Heart left ventricle (tissue), 16 donors: Measurements from ENCODE around the gene SPESP1. TPM values are rescaled to one million over a fixed set of nuclear protein-coding genes. Genes with fewer than 3 reads are reported as not detected.
A peak's percentile ranks its signal among the peaks of the same experiment; 100 is the strongest.

Experiments used
- ATAC-seq, 4 donors: fragments of 200-7000 bp; cut with Tn5 transposase; one replicate each; pipeline ENCODE4 v1.9.1; 2020 to 2022; ENCODE audit warnings: moderate library complexity in 4 of 4, mild to moderate bottlenecking in 3 of 4, moderate number of reproducible peaks in 1 of 4
- DNase-seq, 5 donors: peaks; one replicate each; pipeline ENCODE4 v3.0.0-alpha.2; 2020
- H3K27ac ChIP-seq, 12 donors: fragments of 200-600 bp; sonication (generic) in 4 of 12; one replicate each; pipeline versions ENCODE4 v1.5.0 to v1.8.0; 2016 to 2022; ENCODE audit warnings: mild to moderate bottlenecking in 2 of 12
- H3K27me3 ChIP-seq, 9 donors: fragments of 200-600 bp; sonication (generic) in 2 of 9; one replicate each; pipeline versions ENCODE4 v1.5.1 to v1.8.0; 2016 to 2022; ENCODE audit warnings: mild to moderate bottlenecking in 3 of 9
- H3K36me3 ChIP-seq, 9 donors: fragments of 200-600 bp; sonication (generic) in 2 of 9; one replicate each; pipeline versions ENCODE4 v1.5.0 to v1.8.0; 2018 to 2022; ENCODE audit warnings: mild to moderate bottlenecking in 2 of 9
- H3K4me1 ChIP-seq, 12 donors: fragments of 200-600 bp; sonication (generic) in 4 of 12; one replicate each; pipeline versions ENCODE4 v1.5.0 to v1.8.0; 2016 to 2022; ENCODE audit warnings: mild to moderate bottlenecking in 3 of 12
- H3K4me3 ChIP-seq, 12 donors: fragments of 200-600 bp; sonication (generic) in 4 of 12; one replicate each; pipeline versions ENCODE4 v1.5.0 to v1.8.0; 2017 to 2022; ENCODE audit warnings: mild to moderate bottlenecking in 9 of 12, moderate library complexity in 4 of 12
- H3K9me3 ChIP-seq, 12 donors: fragments of 200-600 bp; sonication (generic) in 4 of 12; one replicate each; pipeline versions ENCODE4 v1.5.0 to v1.8.0; 2016 to 2022; ENCODE audit warnings: mild to moderate bottlenecking in 1 of 12
- POLR2A ChIP-seq, 2 donors: fragments of 450-650 bp; IDR thresholded peaks; one replicate each; pipeline ENCODE4 v1.6.1; 2017; ENCODE audit warnings: antibody characterized with exemption in 2 of 2, mild to moderate bottlenecking in 2 of 2, moderate library complexity in 2 of 2
- WGBS, 4 donors: extraction: QIAGEN DNeasy Blood & Tissue Kit in 2 of 4; methylation state at CpG; one replicate each; pipeline versions ENCODE4 v1.1.5 to v1.1.7; 2013 to 2018; 5-methylcytosine and 5-hydroxymethylcytosine counted together
- intact Hi-C, 10 donors: fragments of 100-400 bp; cut with DNase I; formaldehyde crosslinking; loops; one replicate each; pipeline versions ENCODE4 v1.11.1 to v1.14.2; 2022
- polyA plus RNA-seq, 2 donors: library from polyadenylated mRNA; stranded (reverse); fragments of 200-250 nt; gene quantifications; one replicate each; pipeline ENCODE4 v1.2.3, GENCODE V29; 2013
- total RNA-seq, 9 donors: library from RNA; depleted of rRNA in 2 of 9; stranded (reverse); fragments of >200 nt in 2 of 9; fragmentation: NEBNext Ultra II Directional in 3 of 9; extraction: Animal tissue kit (Norgen Biotek cat#: 25700) in 3 of 9; gene quantifications; one replicate each; pipeline versions ENCODE4 v1.1.0 to v1.2.4, GENCODE V29; 2016 to 2023
- TF ChIP-seq, protein P1 (sequence below), 12 donors: fragments of 200-600 bp; sonication (generic) in 4 of 12; IDR thresholded peaks; one replicate each; pipeline versions ENCODE4 v1.5.0 to v1.8.0; 2018 to 2022; ENCODE audit warnings: antibody characterized with exemption in 12 of 12, mild to moderate bottlenecking in 5 of 12
- donor health status: ischemic (EF 13 %, LVEDD 7.1; RV severe dilation, severe dysfunction).
- donor health status: healthy with polysubstance abuse.
- donor health status: DM: no; HTN: yes; CAD: no.
- donor health status: DM: no; HTN: no; CAD: no.
- donor health status: ischemic (EF 25% LVEDD 6.9; RV normal size, moderate dysfunction).
- donor health status: ischemic (EF 25% LVEDD 5.7; RV mildly dilated, moderate dysfunction).
- donor health status: healthy.
- donor health status: DM: yes; HTN: yes; CAD: no.
- donor health status: ischemic (EF 35%, LVEDD 5.7; RV mildly dilated, moderate dysfunction).
- donor health status: nonischemic (EF 11% LVEDD 7.7; RV severe dilation, severe dysfunction).
- donor health status: DM: yes; HTN: yes; CAD: no.
- donor health status: PGD.
- donor health status: ischemic (EF 29% LVEDD 5.4; RV normal size, mild dysfunction).
- donor health status: nonischemic (EF 23%, LVEDD 6.1; RV moderate dilation, normal function).

SPESP1 gene
- total and polyA plus RNA-seq, 11 donors: 1.2 to 11.0 (median 4.9) TPM; not detected in 1

DNA sequence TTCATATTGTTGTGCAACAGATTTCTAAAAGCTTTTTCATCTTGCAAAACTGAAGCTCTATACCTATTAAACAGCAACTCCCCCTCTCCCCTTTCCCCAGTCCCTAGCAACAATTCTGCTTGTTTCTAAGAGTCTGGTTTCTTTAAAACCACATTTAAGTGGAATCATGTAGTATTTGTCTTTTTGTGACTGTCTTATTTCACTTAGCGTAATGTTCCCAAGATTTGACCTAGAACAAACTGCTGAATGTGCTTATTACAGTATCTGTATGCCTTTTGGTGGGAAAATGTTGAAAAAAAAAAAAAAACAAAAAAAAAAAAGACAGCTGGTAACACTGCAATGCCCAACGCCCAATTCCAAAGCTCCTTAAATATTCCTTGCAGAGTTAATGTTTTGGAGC is 19.5 kb upstream of the SPESP1 start:
- ATAC-seq (no peak), DNase-seq (no peak)
- TF ChIP-seq, protein P1, sequence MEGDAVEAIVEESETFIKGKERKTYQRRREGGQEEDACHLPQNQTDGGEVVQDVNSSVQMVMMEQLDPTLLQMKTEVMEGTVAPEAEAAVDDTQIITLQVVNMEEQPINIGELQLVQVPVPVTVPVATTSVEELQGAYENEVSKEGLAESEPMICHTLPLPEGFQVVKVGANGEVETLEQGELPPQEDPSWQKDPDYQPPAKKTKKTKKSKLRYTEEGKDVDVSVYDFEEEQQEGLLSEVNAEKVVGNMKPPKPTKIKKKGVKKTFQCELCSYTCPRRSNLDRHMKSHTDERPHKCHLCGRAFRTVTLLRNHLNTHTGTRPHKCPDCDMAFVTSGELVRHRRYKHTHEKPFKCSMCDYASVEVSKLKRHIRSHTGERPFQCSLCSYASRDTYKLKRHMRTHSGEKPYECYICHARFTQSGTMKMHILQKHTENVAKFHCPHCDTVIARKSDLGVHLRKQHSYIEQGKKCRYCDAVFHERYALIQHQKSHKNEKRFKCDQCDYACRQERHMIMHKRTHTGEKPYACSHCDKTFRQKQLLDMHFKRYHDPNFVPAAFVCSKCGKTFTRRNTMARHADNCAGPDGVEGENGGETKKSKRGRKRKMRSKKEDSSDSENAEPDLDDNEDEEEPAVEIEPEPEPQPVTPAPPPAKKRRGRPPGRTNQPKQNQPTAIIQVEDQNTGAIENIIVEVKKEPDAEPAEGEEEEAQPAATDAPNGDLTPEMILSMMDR (IDR thresholded peaks at IDR 0.05): no peak
- no peak for TF ChIP-seq POLR2A (IDR thresholded peaks at IDR 0.05)
- WGBS, 4 donors: 80 to 85% (median 85%) methylated on average over 2 of the region's 2 CpGs
- Histone ChIP-seq H3K9me3 (peaks cover 0 to 5% (median 0%) of the 10 kb centered on the region in 12 donors), H3K27ac (no peak overlapping the region), H3K36me3 (no peaks in the 10 kb centered on the region), H3K4me1 (no peaks in the 10 kb centered on the region), H3K27me3 (peaks cover 0 to 4% (median 0%) of the 10 kb centered on the region in 9 donors), H3K4me3 (no peak overlapping the region)
- intact Hi-C loops: no loop called here

DNA sequence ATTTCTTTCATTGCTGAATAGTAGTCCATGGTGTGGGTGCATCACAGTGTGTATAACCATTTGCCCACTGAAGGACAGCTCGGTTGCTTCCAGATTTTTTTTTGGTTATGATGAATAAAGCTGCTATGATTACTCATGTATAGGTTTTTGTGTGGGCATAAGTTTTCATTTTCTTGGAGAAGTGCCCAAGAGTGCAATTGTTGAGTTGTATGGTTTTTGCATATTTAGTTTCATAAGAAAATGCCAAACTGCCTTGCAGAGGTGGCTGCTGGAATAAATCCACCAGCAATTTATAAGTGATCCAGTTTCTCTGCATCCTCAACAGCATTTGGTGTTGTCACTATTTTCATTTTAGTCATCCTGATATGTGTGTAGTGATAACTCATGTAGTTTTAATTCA is 8.4 kb upstream of the SPESP1 start:
- Histone ChIP-seq H3K36me3 (no peaks in the 10 kb centered on the region), H3K9me3 (no peaks in the 10 kb centered on the region), H3K4me1 (no peaks in the 10 kb centered on the region), H3K27ac (no peak overlapping the region), H3K27me3 (peaks cover 0 to 5% (median 0%) of the 10 kb centered on the region in 9 donors), H3K4me3 (no peak overlapping the region)
- DNase-seq (no peak), ATAC-seq (no peak)
- WGBS, 4 donors: 0 to 7% (median 1%) methylated on average over 1 of the region's 1 CpG
- TF ChIP-seq POLR2A (IDR thresholded peaks at IDR 0.05): no peak
- TF ChIP-seq, protein P1 (IDR thresholded peaks at IDR 0.05): no peak
- intact Hi-C loops: loop anchor here in 5 of 10 donors (5.0 to 10.0 kb wide), 2 partner anchors 367 to 370 kb away; no protein-coding TSS in a partner anchor

DNA sequence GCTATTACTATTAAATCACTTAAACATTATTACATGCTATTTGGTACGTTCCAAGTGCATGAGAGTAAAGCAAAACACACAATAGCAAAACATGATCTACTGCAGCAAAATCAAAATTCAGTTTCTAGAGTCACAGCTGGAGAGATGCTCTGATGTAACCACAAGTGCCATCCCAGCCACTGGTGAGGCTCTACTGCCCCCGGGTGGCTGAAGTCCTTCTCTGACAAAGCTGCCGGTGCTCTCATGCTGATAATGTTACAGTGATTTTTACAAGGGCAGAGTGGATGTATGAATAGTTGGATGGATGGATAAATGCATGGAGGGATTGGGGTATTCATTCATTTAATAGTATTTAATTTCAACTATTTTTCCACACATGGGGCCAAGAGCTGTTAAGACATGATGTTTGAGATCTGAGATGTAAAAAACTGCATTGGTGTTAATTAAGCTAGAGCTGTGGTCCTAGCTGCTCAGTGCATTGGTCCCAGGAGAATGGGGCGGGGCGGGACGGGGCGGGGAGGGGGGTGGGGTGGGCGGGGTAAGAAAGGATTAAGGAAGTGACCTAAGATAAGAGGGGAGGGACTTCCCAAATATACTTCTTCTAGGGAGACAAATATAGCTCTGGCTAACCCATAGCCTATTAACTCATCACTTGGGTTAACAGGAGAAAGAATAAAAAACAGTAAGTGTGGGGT is 5.3 kb upstream of the SPESP1 start:
- peaks cover 0 to under 1% (median 0%) of the 10 kb centered on the region in 12 donors for H3K4me1 ChIP-seq
- H3K36me3 ChIP-seq: no peaks in the 10 kb centered on the region
- intact Hi-C loops: loop anchor here (2.0 to 10.0 kb wide), 5 partner anchors 253 to 673 kb away; no protein-coding TSS in a partner anchor
- peak; percentile 58 to 81 (median 71) for DNase-seq
- ATAC-seq: peak in 3 of 4 donors; percentile 86 to 91 (median 88)
- no peaks in the 10 kb centered on the region for H3K9me3 ChIP-seq
- 1 to 2% (median 2%) methylated on average over 8 of the region's 8 CpGs for WGBS, 4 donors
- TF ChIP-seq, protein P1 (IDR thresholded peaks at IDR 0.05): peak; percentile 62 to 92 (median 76)
- no peak for TF ChIP-seq POLR2A (IDR thresholded peaks at IDR 0.05)
- no peak overlapping the region for H3K27ac ChIP-seq
- H3K4me3 ChIP-seq: no peak overlapping the region
- peaks cover 0 to 5% (median 0%) of the 10 kb centered on the region in 9 donors for H3K27me3 ChIP-seq

DNA sequence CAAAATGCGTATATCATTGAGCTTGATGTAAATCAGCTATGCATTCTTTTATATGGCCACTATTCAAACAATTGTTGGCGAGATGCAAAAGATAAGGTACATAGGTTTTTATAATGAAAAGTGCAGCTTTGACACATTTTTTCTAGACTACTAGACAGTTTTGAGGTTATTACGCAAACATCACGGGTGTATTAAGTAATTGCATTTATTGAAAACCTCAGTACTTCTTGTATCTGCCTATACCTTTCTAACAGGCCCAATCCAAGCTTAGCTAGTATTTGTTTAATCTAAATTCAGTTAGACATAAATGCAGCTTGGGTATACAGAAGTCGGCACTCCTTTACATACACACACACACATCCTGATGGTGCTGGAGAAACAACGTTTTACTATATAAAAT is 2.7 kb downstream of the SPESP1 start:
- no peak for ATAC-seq
- H3K36me3 ChIP-seq: no peaks in the 10 kb centered on the region
- no peaks in the 10 kb centered on the region for H3K9me3 ChIP-seq
- H3K4me3 ChIP-seq: no peak overlapping the region
- 91 to 94% (median 92%) methylated on average over 6 of the region's 6 CpGs for WGBS, 4 donors
- H3K4me1 ChIP-seq: peaks cover 0 to 2% (median 0%) of the 10 kb centered on the region in 12 donors
- no peak overlapping the region for H3K27ac ChIP-seq
- TF ChIP-seq, protein P1 (IDR thresholded peaks at IDR 0.05): no peak
- TF ChIP-seq POLR2A (IDR thresholded peaks at IDR 0.05): no peak
- intact Hi-C loops: no loop called here
- no peak for DNase-seq
- peaks cover 0 to 8% (median 0%) of the 10 kb centered on the region in 9 donors for H3K27me3 ChIP-seq
